Colonic mucosa (tissue), 4 donors: ENCODE data around the gene SYT12. TPM values are rescaled to one million over a fixed set of nuclear protein-coding genes. Genes with fewer than 3 reads are reported as not detected.

Experiments
- DNase-seq: peaks from one replicate; pipeline ENCODE4 v3.0.0-alpha.2; 2020
- H3K27ac ChIP-seq: fragments of 200-600 bp; one replicate; pipeline ENCODE4 v1.8.0; 2021
- H3K27me3 ChIP-seq: fragments of 200-600 bp; one replicate; pipeline ENCODE4 v1.8.0; 2021
- H3K36me3 ChIP-seq: fragments of 200-600 bp; one replicate; pipeline ENCODE4 v1.8.0; 2021
- H3K4me1 ChIP-seq: fragments of 200-600 bp; one replicate; pipeline ENCODE4 v1.8.0; 2021; ENCODE audit warnings: mild to moderate bottlenecking
- H3K4me3 ChIP-seq: fragments of 200-600 bp; one replicate; pipeline ENCODE4 v1.8.0; 2021
- H3K9ac ChIP-seq, 2 donors: one replicate each; pipeline ENCODE4 v1.7.0; 2013; ENCODE audit warnings: control low read depth in 2 of 2, low read depth in 2 of 2, low read length in 2 of 2
- H3K9me3 ChIP-seq: fragments of 200-600 bp; one replicate; pipeline ENCODE4 v1.8.0; 2021
- intact Hi-C: fragments of 100-400 bp; cut with DNase I; formaldehyde crosslinking; loops from one replicate; pipeline ENCODE4 v1.14.1; 2022
- total RNA-seq, 2 donors: library from RNA; stranded (reverse); fragmentation: NEBNext Ultra II Directional in 1 of 2; extraction: Animal tissue kit (Norgen Biotek cat#: 25700) in 1 of 2; gene quantifications; one replicate each; pipeline ENCODE4 v1.2.1, GENCODE V29; 2021
- TF ChIP-seq, protein P1 (sequence below): fragments of 200-600 bp; IDR thresholded peaks from one replicate; pipeline ENCODE4 v1.8.0; 2022; ENCODE audit warnings: antibody characterized with exemption, mild to moderate bottlenecking
- donor health status: healthy.
- donor health status: DM: no; HTN: no; CAD: no.
- donor health status: DM: no; HTN: no; CAD: no.

SYT12 gene
- total RNA-seq, 2 donors from 2014 or later = 0.29 to 3.4 TPM

DNA sequence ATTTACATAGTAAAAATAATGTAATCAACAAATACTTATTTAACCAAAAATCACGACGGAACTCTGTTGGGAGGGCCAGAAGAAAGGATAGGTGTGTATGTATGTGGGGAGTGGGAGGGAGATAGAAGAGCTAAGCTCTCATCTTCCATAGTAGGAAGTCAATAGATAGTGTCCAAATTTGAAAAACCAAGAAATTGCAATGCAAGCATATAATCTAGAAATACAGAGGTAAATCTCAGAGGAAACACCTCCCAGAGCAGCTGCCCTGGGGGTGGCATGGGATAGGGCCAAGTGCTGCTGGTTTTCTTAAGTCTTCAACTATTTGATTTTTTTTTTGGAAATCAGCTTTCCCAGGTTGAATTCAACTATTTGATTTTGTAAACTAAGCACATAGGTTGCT lies 30.9 kb upstream of the SYT12 start:
- intact Hi-C loops = no loop called here
- no peak for DNase-seq
- TF ChIP-seq, protein P1, sequence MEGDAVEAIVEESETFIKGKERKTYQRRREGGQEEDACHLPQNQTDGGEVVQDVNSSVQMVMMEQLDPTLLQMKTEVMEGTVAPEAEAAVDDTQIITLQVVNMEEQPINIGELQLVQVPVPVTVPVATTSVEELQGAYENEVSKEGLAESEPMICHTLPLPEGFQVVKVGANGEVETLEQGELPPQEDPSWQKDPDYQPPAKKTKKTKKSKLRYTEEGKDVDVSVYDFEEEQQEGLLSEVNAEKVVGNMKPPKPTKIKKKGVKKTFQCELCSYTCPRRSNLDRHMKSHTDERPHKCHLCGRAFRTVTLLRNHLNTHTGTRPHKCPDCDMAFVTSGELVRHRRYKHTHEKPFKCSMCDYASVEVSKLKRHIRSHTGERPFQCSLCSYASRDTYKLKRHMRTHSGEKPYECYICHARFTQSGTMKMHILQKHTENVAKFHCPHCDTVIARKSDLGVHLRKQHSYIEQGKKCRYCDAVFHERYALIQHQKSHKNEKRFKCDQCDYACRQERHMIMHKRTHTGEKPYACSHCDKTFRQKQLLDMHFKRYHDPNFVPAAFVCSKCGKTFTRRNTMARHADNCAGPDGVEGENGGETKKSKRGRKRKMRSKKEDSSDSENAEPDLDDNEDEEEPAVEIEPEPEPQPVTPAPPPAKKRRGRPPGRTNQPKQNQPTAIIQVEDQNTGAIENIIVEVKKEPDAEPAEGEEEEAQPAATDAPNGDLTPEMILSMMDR = no peak
- H3K4me1 ChIP-seq = no peaks in the 10 kb centered on the region
- H3K36me3 ChIP-seq = no peaks in the 10 kb centered on the region
- H3K9me3 ChIP-seq = no peaks in the 10 kb centered on the region
- H3K27me3 ChIP-seq = no peaks in the 10 kb centered on the region
- H3K4me3 ChIP-seq = no peak overlapping the region
- H3K27ac ChIP-seq = no peak overlapping the region
- H3K9ac ChIP-seq = no peak overlapping the region

DNA sequence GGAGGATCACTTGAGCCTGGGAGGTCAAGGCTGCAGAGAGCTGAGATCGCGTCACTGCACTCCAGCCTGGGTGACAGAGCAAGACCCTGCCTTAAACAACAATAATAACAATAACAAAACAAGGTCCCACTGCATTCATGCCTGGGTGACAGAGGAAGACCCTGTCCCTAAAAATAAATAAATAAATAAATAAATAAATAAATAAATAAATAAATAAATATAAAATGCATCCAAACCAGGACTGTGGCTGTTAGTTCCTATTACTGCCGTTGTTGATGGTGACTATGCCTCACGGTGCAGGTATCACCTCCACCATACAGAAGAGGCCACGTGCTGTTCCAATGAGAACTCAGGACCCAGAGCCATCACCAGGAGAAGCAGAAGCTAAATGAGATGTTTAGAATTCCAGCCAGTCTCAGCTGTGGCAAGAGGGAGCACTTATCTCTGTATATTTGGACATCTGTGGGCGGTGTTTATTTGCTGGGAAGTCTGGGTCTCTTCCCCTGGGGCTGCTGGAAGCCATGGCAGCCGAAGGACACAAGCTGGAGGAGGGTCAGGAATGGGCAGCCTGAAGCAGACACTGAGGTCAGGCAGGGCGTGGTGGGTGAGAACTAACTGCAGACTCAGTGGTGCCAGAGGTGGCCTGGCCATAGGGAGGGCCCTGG lies 26.2 kb upstream of the SYT12 start:
- no peak for DNase-seq
- H3K9me3 ChIP-seq = no peaks in the 10 kb centered on the region
- no peak overlapping the region for H3K9ac ChIP-seq
- no peaks in the 10 kb centered on the region for H3K4me1 ChIP-seq
- TF ChIP-seq, protein P1 = no peak
- H3K27ac ChIP-seq = no peak overlapping the region
- H3K4me3 ChIP-seq = no peak overlapping the region
- intact Hi-C loops = no loop called here
- H3K27me3 ChIP-seq = no peaks in the 10 kb centered on the region
- H3K36me3 ChIP-seq = no peaks in the 10 kb centered on the region

DNA sequence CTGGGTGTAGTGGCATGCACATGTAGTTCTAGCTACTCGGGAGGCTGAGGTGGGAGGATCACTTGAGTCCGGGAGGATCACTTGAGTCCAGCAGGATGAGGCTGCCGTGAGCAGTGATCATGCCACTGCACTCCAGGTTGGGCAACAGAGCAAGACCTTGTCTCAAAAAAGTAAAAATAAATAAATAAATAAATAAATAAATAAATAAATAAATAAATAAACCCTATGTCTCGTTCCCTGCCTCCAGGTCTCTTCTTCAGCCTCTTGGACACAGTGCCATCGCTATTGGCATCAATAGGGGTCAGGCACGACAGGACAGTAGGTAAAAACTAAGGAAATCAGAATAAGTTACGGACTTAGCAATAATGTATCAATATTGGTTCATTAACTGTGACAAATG lies 23.4 kb upstream of the SYT12 start:
- H3K4me3 ChIP-seq = no peak overlapping the region
- no peak overlapping the region for H3K27ac ChIP-seq
- no peaks in the 10 kb centered on the region for H3K9me3 ChIP-seq
- DNase-seq = no peak
- no peaks in the 10 kb centered on the region for H3K27me3 ChIP-seq
- no peaks in the 10 kb centered on the region for H3K4me1 ChIP-seq
- TF ChIP-seq, protein P1 = no peak
- no peak overlapping the region for H3K9ac ChIP-seq
- no peaks in the 10 kb centered on the region for H3K36me3 ChIP-seq
- intact Hi-C loops = no loop called here

DNA sequence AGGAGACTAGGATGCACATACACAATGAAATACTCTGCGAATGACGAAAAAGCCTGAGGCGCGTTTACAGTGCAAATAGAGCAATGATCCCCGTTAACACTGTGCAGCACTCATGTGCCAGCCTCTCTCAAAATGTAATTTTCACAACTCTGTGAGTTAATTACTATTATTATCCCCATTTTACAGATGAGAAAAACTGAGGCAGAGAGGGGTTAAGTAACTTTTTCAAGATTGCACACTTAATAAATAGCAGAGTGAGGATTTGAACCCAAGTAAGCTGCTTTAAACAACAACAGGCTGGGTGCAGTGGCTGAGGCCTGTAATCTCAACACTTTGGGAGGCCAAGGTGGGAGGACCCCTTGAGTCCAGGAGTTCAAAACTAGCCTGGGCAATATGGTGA lies 21.6 kb upstream of the SYT12 start:
- H3K27me3 ChIP-seq = no peaks in the 10 kb centered on the region
- H3K4me3 ChIP-seq = no peak overlapping the region
- no peaks in the 10 kb centered on the region for H3K36me3 ChIP-seq
- intact Hi-C loops = no loop called here
- no peak overlapping the region for H3K27ac ChIP-seq
- TF ChIP-seq, protein P1 = no peak
- H3K9ac ChIP-seq = no peak overlapping the region
- no peak for DNase-seq
- no peaks in the 10 kb centered on the region for H3K4me1 ChIP-seq
- H3K9me3 ChIP-seq = no peaks in the 10 kb centered on the region

DNA sequence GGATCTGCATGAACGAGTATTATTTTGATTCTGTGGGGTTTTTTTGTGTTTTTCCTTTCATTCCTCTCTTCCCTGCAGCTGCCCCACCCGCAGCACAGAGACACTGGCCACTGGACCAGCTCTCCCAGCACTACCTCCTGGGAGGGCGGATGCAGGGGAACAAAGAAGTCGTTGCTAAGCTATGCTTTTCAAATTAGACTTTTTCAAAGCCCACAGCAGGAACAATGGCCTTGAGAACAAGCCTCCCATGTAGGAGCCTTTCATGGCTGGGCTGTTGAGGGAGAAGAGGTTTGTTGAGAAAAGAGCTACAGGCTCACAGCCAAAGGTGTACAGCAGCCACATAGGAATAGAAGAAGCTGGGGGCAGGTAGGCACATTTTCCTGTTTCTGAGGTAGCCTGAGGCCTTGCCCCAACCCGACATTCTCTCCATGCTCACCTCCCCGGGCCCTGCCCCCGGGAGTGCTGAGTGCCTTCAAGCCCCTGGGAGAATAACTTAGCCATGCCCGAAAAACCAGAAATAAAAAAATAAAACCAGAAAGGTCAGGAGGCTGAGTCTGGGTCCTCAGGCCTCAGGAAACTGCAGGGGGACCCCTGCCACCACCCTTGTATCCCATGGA lies 20.5 kb upstream of the SYT12 start:
- intact Hi-C loops = no loop called here
- Histone ChIP-seq H3K27ac (no peak overlapping the region), H3K4me1 (no peaks in the 10 kb centered on the region)

More for the DNA sequence above, 20.5 kb upstream of the SYT12 start:
- no peaks in the 10 kb centered on the region for H3K9me3 ChIP-seq
- H3K27me3 ChIP-seq = no peaks in the 10 kb centered on the region
- H3K9ac ChIP-seq = no peak overlapping the region
- TF ChIP-seq, protein P1 = no peak
- DNase-seq = no peak
- no peaks in the 10 kb centered on the region for H3K36me3 ChIP-seq
- H3K4me3 ChIP-seq = no peak overlapping the region
